Heart left ventricle (tissue), 16 donors: Measurements from ENCODE around the gene ESPNL. TPM values are rescaled to one million over a fixed set of nuclear protein-coding genes. Genes with fewer than 3 reads are reported as not detected.
A peak's percentile ranks its signal among the peaks of the same experiment; 100 is the strongest.

ENCODE experiments used
- ATAC-seq, 4 donors: fragments of 200-7000 bp; cut with Tn5 transposase; one replicate each; pipeline ENCODE4 v1.9.1; 2020 to 2022; ENCODE audit warnings: moderate library complexity in 4 of 4, mild to moderate bottlenecking in 3 of 4, moderate number of reproducible peaks in 1 of 4
- DNase-seq, 5 donors: peaks; one replicate each; pipeline ENCODE4 v3.0.0-alpha.2; 2020
- H3K27ac ChIP-seq, 12 donors: fragments of 200-600 bp; sonication (generic) in 4 of 12; one replicate each; pipeline versions ENCODE4 v1.5.0 to v1.8.0; 2016 to 2022; ENCODE audit warnings: mild to moderate bottlenecking in 2 of 12
- H3K27me3 ChIP-seq, 9 donors: fragments of 200-600 bp; sonication (generic) in 2 of 9; one replicate each; pipeline versions ENCODE4 v1.5.1 to v1.8.0; 2016 to 2022; ENCODE audit warnings: mild to moderate bottlenecking in 3 of 9
- H3K36me3 ChIP-seq, 9 donors: fragments of 200-600 bp; sonication (generic) in 2 of 9; one replicate each; pipeline versions ENCODE4 v1.5.0 to v1.8.0; 2018 to 2022; ENCODE audit warnings: mild to moderate bottlenecking in 2 of 9
- H3K4me1 ChIP-seq, 12 donors: fragments of 200-600 bp; sonication (generic) in 4 of 12; one replicate each; pipeline versions ENCODE4 v1.5.0 to v1.8.0; 2016 to 2022; ENCODE audit warnings: mild to moderate bottlenecking in 3 of 12
- H3K4me3 ChIP-seq, 12 donors: fragments of 200-600 bp; sonication (generic) in 4 of 12; one replicate each; pipeline versions ENCODE4 v1.5.0 to v1.8.0; 2017 to 2022; ENCODE audit warnings: mild to moderate bottlenecking in 9 of 12, moderate library complexity in 4 of 12
- H3K9me3 ChIP-seq, 12 donors: fragments of 200-600 bp; sonication (generic) in 4 of 12; one replicate each; pipeline versions ENCODE4 v1.5.0 to v1.8.0; 2016 to 2022; ENCODE audit warnings: mild to moderate bottlenecking in 1 of 12
- POLR2A ChIP-seq, 2 donors: fragments of 450-650 bp; IDR thresholded peaks; one replicate each; pipeline ENCODE4 v1.6.1; 2017; ENCODE audit warnings: antibody characterized with exemption in 2 of 2, mild to moderate bottlenecking in 2 of 2, moderate library complexity in 2 of 2
- WGBS, 4 donors: extraction: QIAGEN DNeasy Blood & Tissue Kit in 2 of 4; methylation state at CpG; one replicate each; pipeline versions ENCODE4 v1.1.5 to v1.1.7; 2013 to 2018; 5-methylcytosine and 5-hydroxymethylcytosine counted together
- intact Hi-C, 10 donors: fragments of 100-400 bp; cut with DNase I; formaldehyde crosslinking; loops; one replicate each; pipeline versions ENCODE4 v1.11.1 to v1.14.2; 2022
- polyA plus RNA-seq, 2 donors: library from polyadenylated mRNA; stranded (reverse); fragments of 200-250 nt; gene quantifications; one replicate each; pipeline ENCODE4 v1.2.3, GENCODE V29; 2013
- total RNA-seq, 9 donors: library from RNA; depleted of rRNA in 2 of 9; stranded (reverse); fragments of >200 nt in 2 of 9; fragmentation: NEBNext Ultra II Directional in 3 of 9; extraction: Animal tissue kit (Norgen Biotek cat#: 25700) in 3 of 9; gene quantifications; one replicate each; pipeline versions ENCODE4 v1.1.0 to v1.2.4, GENCODE V29; 2016 to 2023
- TF ChIP-seq, protein P1 (sequence below), 12 donors: fragments of 200-600 bp; sonication (generic) in 4 of 12; IDR thresholded peaks; one replicate each; pipeline versions ENCODE4 v1.5.0 to v1.8.0; 2018 to 2022; ENCODE audit warnings: antibody characterized with exemption in 12 of 12, mild to moderate bottlenecking in 5 of 12
- donor health status: ischemic (EF 13 %, LVEDD 7.1; RV severe dilation, severe dysfunction).
- donor health status: healthy with polysubstance abuse.
- donor health status: DM: no; HTN: yes; CAD: no.
- donor health status: DM: no; HTN: no; CAD: no.
- donor health status: ischemic (EF 25% LVEDD 6.9; RV normal size, moderate dysfunction).
- donor health status: ischemic (EF 25% LVEDD 5.7; RV mildly dilated, moderate dysfunction).
- donor health status: healthy.
- donor health status: DM: yes; HTN: yes; CAD: no.
- donor health status: ischemic (EF 35%, LVEDD 5.7; RV mildly dilated, moderate dysfunction).
- donor health status: nonischemic (EF 11% LVEDD 7.7; RV severe dilation, severe dysfunction).
- donor health status: DM: yes; HTN: yes; CAD: no.
- donor health status: PGD.
- donor health status: ischemic (EF 29% LVEDD 5.4; RV normal size, mild dysfunction).
- donor health status: nonischemic (EF 23%, LVEDD 6.1; RV moderate dilation, normal function).

The ESPNL gene
- total and polyA plus RNA-seq, 11 donors = 0.05 to 1.2 (median 0.27) TPM; not detected in 2

DNA sequence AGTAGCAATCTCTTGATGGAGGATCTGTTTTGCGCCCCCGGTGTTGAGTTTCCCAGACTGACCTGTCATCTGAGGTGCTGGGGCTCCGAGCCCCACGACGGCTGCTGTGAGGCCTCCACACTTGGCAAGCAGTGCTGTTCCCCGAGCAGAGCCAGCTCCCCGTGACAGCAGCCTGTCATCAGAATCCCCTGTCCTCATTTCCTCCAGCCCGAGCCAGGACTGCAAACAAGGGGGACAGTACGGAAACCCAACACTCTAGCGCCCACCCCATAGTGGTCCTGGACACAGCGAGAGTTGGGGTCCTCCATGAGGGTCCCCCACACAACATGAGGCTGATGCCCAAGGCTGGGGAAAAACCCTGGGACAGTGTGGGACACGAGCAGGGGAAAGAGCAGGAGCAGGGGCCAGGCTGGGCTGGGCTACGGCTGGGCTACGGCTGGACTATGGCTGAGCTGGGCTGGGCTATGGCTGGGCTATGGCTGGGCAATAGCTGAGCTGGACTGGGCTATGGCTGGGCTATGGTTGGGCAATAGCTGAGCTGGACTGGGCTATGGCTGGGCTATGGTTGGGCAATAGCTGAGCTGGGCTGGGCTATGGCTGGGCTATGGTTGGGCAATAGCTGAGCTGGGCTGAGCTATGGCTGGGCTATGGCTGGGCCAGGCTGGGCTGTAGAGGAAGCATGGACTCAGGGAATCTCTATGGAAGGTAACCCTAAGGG lies 36.8 kb downstream of the ESPNL start:
- H3K9me3 ChIP-seq = no peaks in the 10 kb centered on the region
- WGBS, 4 donors = 33 to 41% (median 38%) methylated on average over 14 of the region's 14 CpGs
- H3K36me3 ChIP-seq = peaks cover 0 to 8% (median 0%) of the 10 kb centered on the region in 9 donors
- H3K27me3 ChIP-seq = no peaks in the 10 kb centered on the region
- peak overlapping the region in 9 of 12 donors; percentile 23 to 93 (median 40) for H3K27ac ChIP-seq
- TF ChIP-seq, protein P1, sequence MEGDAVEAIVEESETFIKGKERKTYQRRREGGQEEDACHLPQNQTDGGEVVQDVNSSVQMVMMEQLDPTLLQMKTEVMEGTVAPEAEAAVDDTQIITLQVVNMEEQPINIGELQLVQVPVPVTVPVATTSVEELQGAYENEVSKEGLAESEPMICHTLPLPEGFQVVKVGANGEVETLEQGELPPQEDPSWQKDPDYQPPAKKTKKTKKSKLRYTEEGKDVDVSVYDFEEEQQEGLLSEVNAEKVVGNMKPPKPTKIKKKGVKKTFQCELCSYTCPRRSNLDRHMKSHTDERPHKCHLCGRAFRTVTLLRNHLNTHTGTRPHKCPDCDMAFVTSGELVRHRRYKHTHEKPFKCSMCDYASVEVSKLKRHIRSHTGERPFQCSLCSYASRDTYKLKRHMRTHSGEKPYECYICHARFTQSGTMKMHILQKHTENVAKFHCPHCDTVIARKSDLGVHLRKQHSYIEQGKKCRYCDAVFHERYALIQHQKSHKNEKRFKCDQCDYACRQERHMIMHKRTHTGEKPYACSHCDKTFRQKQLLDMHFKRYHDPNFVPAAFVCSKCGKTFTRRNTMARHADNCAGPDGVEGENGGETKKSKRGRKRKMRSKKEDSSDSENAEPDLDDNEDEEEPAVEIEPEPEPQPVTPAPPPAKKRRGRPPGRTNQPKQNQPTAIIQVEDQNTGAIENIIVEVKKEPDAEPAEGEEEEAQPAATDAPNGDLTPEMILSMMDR (IDR thresholded peaks at IDR 0.05) = no peak
- no peak for TF ChIP-seq POLR2A (IDR thresholded peaks at IDR 0.05)
- H3K4me1 ChIP-seq = peaks cover 0 to 46% (median 21%) of the 10 kb centered on the region in 12 donors
- no peak overlapping the region for H3K4me3 ChIP-seq
- intact Hi-C loops = loop anchor here in 3 of 10 donors (5.0 kb wide), 3 partner anchors 75 to 280 kb away; partner anchors contain the start of genes RAMP1 (in 1 of the 3) and SCLY (in 1 of the 3)
- peak in 3 of 4 donors; percentile 10 to 23 (median 17) for ATAC-seq
- DNase-seq = peak in 3 of 5 donors; percentile 47 to 67 (median 61)

DNA sequence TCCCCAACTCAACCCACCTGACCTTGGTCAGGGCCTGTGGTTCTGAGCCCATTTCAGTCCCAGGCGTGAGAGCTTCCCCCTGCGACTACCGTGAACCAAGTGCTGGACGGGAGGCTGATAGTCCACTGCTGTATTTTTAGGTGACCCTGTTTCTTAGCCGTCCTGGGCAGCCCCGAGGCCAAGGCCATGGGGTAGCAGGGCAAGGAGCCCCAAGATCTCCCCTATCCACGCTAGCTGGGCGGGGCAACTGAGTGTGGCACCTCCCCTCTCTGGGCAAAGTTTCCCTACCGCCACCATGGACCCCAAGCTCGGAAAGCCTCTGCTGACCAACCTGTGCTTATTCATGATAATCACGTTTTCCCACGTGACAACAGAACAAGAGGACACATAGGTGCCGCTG lies 37.7 kb downstream of the ESPNL start:
- H3K4me1 ChIP-seq = peaks cover 0 to 54% (median 22%) of the 10 kb centered on the region in 12 donors
- 52 to 75% (median 67%) methylated on average over 9 to 13 of the region's 13 CpGs for WGBS, 4 donors

DNA sequence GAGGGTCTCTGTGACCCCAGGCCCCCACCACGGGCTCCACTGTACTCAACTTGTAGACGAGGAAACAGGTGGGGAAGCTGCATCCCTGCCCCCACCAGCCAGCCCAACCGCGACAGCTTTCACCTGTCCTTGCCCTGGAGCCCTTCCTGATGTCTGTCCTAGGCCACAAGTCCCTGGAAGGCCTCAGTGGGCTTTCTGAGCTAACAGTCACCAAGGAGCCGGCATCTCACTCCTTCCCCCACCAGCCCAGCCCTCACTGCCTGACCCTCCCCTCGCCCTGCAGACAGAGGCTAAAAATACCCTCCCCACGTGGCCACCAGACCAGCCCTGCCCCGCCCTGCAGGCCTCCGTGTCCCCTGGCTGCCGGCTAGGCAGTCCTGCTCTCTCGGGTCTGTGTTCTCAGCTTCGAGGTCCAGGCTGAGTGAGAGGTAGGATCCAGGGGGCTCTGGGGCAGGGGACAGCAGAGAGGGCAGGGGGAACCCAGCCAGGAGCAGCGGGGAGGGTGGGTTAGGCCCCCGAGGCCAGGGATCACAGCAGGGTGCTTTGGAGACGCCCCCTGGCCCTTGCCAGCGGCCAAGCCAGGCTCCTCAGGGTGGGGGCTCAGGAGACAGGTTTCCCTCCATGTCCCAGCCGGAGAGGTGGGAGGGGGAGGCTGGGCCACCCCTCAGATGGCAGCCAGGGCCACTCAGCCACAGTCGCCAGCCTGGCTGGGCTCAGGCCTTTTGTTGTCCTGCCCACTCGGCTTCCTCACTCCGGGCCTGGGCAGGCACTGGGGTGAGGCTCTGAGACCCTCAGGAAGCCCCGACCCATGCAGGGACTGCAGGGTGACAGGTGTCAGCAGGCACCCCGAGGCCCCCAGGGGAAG lies 38.4 kb downstream of the ESPNL start, which contains the start of gene KLHL30:
TSS of gene KLHL30 (plus strand) at position 338 of the 865 bp plus-strand sequence. CDS start 2,087 bp downstream, outside the sequence.
- H3K27me3 ChIP-seq = no peaks in the 10 kb centered on the region
- H3K4me3 ChIP-seq = peak within 1 kb of the TSS in 11 of 12 donors; percentile 22 to 56 (median 45)
- peaks cover 0 to 8% (median 0%) of the 10 kb centered on the region in 9 donors for H3K36me3 ChIP-seq
- intact Hi-C loops = loop anchor here in 4 of 10 donors (1.0 to 5.0 kb wide), 4 partner anchors 76 to 281 kb away; partner anchors contain the start of genes RAMP1 (in 1 of the 4) and SCLY (in 1 of the 4)
- no peaks in the 10 kb centered on the region for H3K9me3 ChIP-seq
- peaks cover 0 to 60% (median 28%) of the 10 kb centered on the region in 12 donors for H3K4me1 ChIP-seq
- TF ChIP-seq POLR2A (IDR thresholded peaks at IDR 0.05) = peak in 1 of 2 donors; percentile 36
- TF ChIP-seq, protein P1 (IDR thresholded peaks at IDR 0.05) = no peak
- peak; percentile 86 to 94 (median 88) for ATAC-seq
- H3K27ac ChIP-seq = peak within 1 kb of the TSS; percentile 73 to 96 (median 86)
- WGBS, 4 donors = 27 to 38% (median 34%) methylated on average over 14 to 22 of the region's 22 CpGs
- DNase-seq = peak in 4 of 5 donors; percentile 81 to 89 (median 85)

More for the DNA sequence above, 37.7 kb downstream of the ESPNL start:
- H3K27ac ChIP-seq = peak overlapping the region in 11 of 12 donors; percentile 73 to 96 (median 86)
- H3K4me3 ChIP-seq = no peak overlapping the region
- ATAC-seq = peak in 1 of 4 donors; percentile 5
- no peaks in the 10 kb centered on the region for H3K27me3 ChIP-seq
- peaks cover 0 to 8% (median 0%) of the 10 kb centered on the region in 9 donors for H3K36me3 ChIP-seq
- TF ChIP-seq, protein P1 (IDR thresholded peaks at IDR 0.05) = no peak
- TF ChIP-seq POLR2A (IDR thresholded peaks at IDR 0.05) = no peak
- intact Hi-C loops = loop anchor here in 3 of 10 donors (5.0 kb wide), 3 partner anchors 76 to 281 kb away; partner anchors contain the start of genes RAMP1 (in 1 of the 3) and SCLY (in 1 of the 3)
- H3K9me3 ChIP-seq = no peaks in the 10 kb centered on the region
- DNase-seq = no peak
